Tibial nerve (tissue), 4 donors: Measurements from ENCODE around the gene NAT14. TPM values are rescaled to one million over a fixed set of nuclear protein-coding genes. Genes with fewer than 3 reads are reported as not detected.
A peak's percentile ranks its signal among the peaks of the same experiment; 100 is the strongest.

Experiments
- DNase-seq, 2 donors: peaks; one replicate each; pipeline ENCODE4 v3.0.0-alpha.2; 2019; ENCODE audit warnings: low spot score in 2 of 2
- H3K27ac ChIP-seq, 4 donors: fragments of 200-600 bp; sonication (generic) in 3 of 4; one replicate each; pipeline ENCODE4 v1.5.1; 2017 to 2019; ENCODE audit warnings: mild to moderate bottlenecking in 1 of 4
- H3K27me3 ChIP-seq, 2 donors: fragments of 200-600 bp; sonication (generic) in 1 of 2; one replicate each; pipeline versions ENCODE4 v1.5.1 to v1.6.0; 2017 to 2019
- H3K36me3 ChIP-seq, 3 donors: fragments of 200-600 bp; sonication (generic); one replicate each; pipeline ENCODE4 v1.5.1; 2018 to 2019
- H3K4me1 ChIP-seq, 4 donors: fragments of 200-600 bp; sonication (generic) in 3 of 4; one replicate each; pipeline ENCODE4 v1.5.1; 2017 to 2019
- H3K4me3 ChIP-seq, 4 donors: fragments of 200-600 bp; sonication (generic) in 3 of 4; one replicate each; pipeline ENCODE4 v1.5.1; 2017 to 2019; ENCODE audit warnings: mild to moderate bottlenecking in 1 of 4, moderate library complexity in 1 of 4
- H3K9me3 ChIP-seq, 4 donors: fragments of 200-600 bp; sonication (generic) in 3 of 4; one replicate each; pipeline ENCODE4 v1.5.1; 2017 to 2019
- CTCF ChIP-seq, 5 experiments: fragments of 200-600 bp in 3 of 5; fragments of 450-650 bp in 2 of 5; sonication (generic) in 3 of 5; IDR thresholded peaks; one replicate each; pipeline ENCODE4 v1.5.1; 2016 to 2019; ENCODE audit warnings: antibody characterized with exemption in 5 of 5, mild to moderate bottlenecking in 3 of 5, moderate library complexity in 2 of 5
- EP300 ChIP-seq, 2 donors: sonication (generic); formaldehyde crosslinking; IDR thresholded peaks; one replicate each; pipeline ENCODE4 v1.6.1; 2017; ENCODE audit warnings: antibody characterized with exemption in 2 of 2, mild to moderate bottlenecking in 1 of 2
- POLR2A ChIP-seq, 2 donors: fragments of 450-650 bp; IDR thresholded peaks; one replicate each; pipeline ENCODE4 v1.6.1; 2017; ENCODE audit warnings: antibody characterized with exemption in 2 of 2, mild to moderate bottlenecking in 2 of 2, moderate library complexity in 2 of 2
- WGBS, 2 donors: methylation state at CpG; one replicate each; pipeline ENCODE4 v1.1.5; 2018; 5-methylcytosine and 5-hydroxymethylcytosine counted together
- total RNA-seq, 4 donors: library from RNA; depleted of rRNA; stranded (reverse); fragments of >200 nt; gene quantifications; one replicate each; pipeline ENCODE4 v1.1.0, GENCODE V29; 2016

Gene NAT14
- total RNA-seq, 4 donors from 2014 or later = 3.1 to 8.0 (median 4.3) TPM

GRCh38 chr19:55489711-55490477, 4.9 kb downstream of the NAT14 start:
- Histone ChIP-seq H3K4me1 (peaks cover 0 to 99% (median 39%) of the 10 kb centered on the region in 4 donors), H3K36me3 (no peaks in the 10 kb centered on the region), H3K27ac (peak overlapping the region; percentile 69 to 97 (median 82)), H3K9me3 (no peaks in the 10 kb centered on the region), H3K27me3 (no peaks in the 10 kb centered on the region), H3K4me3 (no peak overlapping the region)
- no peak for TF ChIP-seq POLR2A (IDR thresholded peaks at IDR 0.05)
- WGBS, 2 donors = 71 to 73% methylated on average over 8 to 15 of the region's 21 CpGs
- DNase-seq = no peak

- whole genome bisulfite sequencing, 2 donors = 55 to 67% methylated on average over 14 to 52 of the region's 52 CpGs
- H3K4me1 ChIP-seq = peaks cover 0 to 91% (median 33%) of the 10 kb centered on the region in 4 donors
- peak overlapping the region in 3 of 4 donors; percentile 44 to 93 (median 77) for H3K27ac ChIP-seq
- no peaks in the 10 kb centered on the region for H3K9me3 ChIP-seq
- no peaks in the 10 kb centered on the region for H3K36me3 ChIP-seq
- H3K27me3 ChIP-seq = no peaks in the 10 kb centered on the region
- TF ChIP-seq CTCF (IDR thresholded peaks at IDR 0.05) (no peak), POLR2A (IDR thresholded peaks at IDR 0.05) (no peak), EP300 (IDR thresholded peaks at IDR 0.05) (no peak)
- DNase-seq = no peak
- no peak overlapping the region for H3K4me3 ChIP-seq
Measured at GRCh38 chr19:55490478-55491432, 5.8 kb downstream of the NAT14 start.

GRCh38 chr19:55491546-55492360, 6.8 kb downstream of the NAT14 start:
- Histone ChIP-seq H3K27me3 (no peaks in the 10 kb centered on the region), H3K9me3 (no peaks in the 10 kb centered on the region), H3K4me1 (peaks cover 0 to 87% (median 24%) of the 10 kb centered on the region in 4 donors), H3K4me3 (no peak overlapping the region), H3K36me3 (no peaks in the 10 kb centered on the region), H3K27ac (peak overlapping the region in 3 of 4 donors; percentile 44 to 93 (median 77))
- no peak for DNase-seq
- no peak for TF ChIP-seq CTCF (IDR thresholded peaks at IDR 0.05)
- TF ChIP-seq POLR2A (IDR thresholded peaks at IDR 0.05) = no peak
- no peak for TF ChIP-seq EP300 (IDR thresholded peaks at IDR 0.05)
- WGBS, 2 donors = 59 to 69% methylated on average over 23 of the region's 24 CpGs

GRCh38 chr19:55492362-55492944, 7.5 kb downstream of the NAT14 start:
- peak overlapping the region in 1 of 4 donors; percentile 93 for H3K27ac ChIP-seq
- no peaks in the 10 kb centered on the region for H3K36me3 ChIP-seq
- no peak overlapping the region for H3K4me3 ChIP-seq
- peaks cover 0 to 80% (median 17%) of the 10 kb centered on the region in 4 donors for H3K4me1 ChIP-seq
- no peaks in the 10 kb centered on the region for H3K27me3 ChIP-seq
- WGBS, 2 donors = 44 to 63% methylated on average over 12 of the region's 12 CpGs
- TF ChIP-seq CTCF (IDR thresholded peaks at IDR 0.05) (no peak), EP300 (IDR thresholded peaks at IDR 0.05) (no peak), POLR2A (IDR thresholded peaks at IDR 0.05) (no peak)
- no peaks in the 10 kb centered on the region for H3K9me3 ChIP-seq
- no peak for DNase-seq
